ENCODE measurements around the gene CLTA. TPM values are rescaled to one million over a fixed set of nuclear protein-coding genes. Genes with fewer than 3 reads are reported as not detected.

Gene CLTA
- total RNA-seq, 1 donor from 2014 or later, result 60.4 TPM

DNA sequence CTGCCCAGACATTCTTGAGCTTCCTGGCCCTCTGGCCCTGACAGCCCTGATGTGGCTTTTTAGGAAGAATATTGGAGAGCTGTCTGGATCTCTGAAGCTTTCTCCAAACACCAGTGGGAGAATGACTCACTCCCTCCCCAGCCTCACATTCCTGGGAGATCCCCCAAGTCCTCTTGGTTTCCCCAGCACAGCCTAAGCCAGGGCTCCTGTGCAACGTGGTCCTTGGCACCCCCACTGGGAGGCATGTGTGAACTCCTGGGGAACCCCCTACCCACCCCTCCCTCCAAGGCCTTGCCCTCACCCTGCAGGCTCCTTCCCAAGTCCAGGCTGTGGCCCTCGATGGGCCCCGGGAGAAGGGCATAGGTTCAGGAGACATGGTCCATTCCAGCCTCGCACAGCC, 41.5 kb upstream of the CLTA start:
- Histone ChIP-seq H3K36me3 (no peaks in the 10 kb centered on the region), H3K27ac (replicated peaks) (peak overlapping the region; percentile 68), H3K4me3 (no peak overlapping the region), H3K27me3 (ENCODE audit: low read depth) (no peaks in the 10 kb centered on the region), H3K9me3 (replicated peaks) (peaks cover 6% of the 10 kb centered on the region), H3K4me1 (peaks cover 48% of the 10 kb centered on the region)
- no peak for DNase-seq
- TF ChIP-seq, protein P1, sequence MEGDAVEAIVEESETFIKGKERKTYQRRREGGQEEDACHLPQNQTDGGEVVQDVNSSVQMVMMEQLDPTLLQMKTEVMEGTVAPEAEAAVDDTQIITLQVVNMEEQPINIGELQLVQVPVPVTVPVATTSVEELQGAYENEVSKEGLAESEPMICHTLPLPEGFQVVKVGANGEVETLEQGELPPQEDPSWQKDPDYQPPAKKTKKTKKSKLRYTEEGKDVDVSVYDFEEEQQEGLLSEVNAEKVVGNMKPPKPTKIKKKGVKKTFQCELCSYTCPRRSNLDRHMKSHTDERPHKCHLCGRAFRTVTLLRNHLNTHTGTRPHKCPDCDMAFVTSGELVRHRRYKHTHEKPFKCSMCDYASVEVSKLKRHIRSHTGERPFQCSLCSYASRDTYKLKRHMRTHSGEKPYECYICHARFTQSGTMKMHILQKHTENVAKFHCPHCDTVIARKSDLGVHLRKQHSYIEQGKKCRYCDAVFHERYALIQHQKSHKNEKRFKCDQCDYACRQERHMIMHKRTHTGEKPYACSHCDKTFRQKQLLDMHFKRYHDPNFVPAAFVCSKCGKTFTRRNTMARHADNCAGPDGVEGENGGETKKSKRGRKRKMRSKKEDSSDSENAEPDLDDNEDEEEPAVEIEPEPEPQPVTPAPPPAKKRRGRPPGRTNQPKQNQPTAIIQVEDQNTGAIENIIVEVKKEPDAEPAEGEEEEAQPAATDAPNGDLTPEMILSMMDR (IDR thresholded peaks at IDR 0.05; ENCODE audit: borderline replicate concordance), result no peak
- intact Hi-C loops (cut with micrococcal nuclease), result no loop called here

- TF ChIP-seq, protein P1 (IDR thresholded peaks at IDR 0.05; ENCODE audit: borderline replicate concordance), result no peak
- H3K4me1 ChIP-seq, result peaks cover 60% of the 10 kb centered on the region
- no peak overlapping the region for H3K4me3 ChIP-seq
- peak overlapping the region; percentile 76 for H3K27ac ChIP-seq (replicated peaks)
- H3K36me3 ChIP-seq, result no peaks in the 10 kb centered on the region
- intact Hi-C loops (cut with micrococcal nuclease), result no loop called here
- no peaks in the 10 kb centered on the region for H3K27me3 ChIP-seq (ENCODE audit: low read depth)
- no peak for DNase-seq
- H3K9me3 ChIP-seq (replicated peaks), result peaks cover 3% of the 10 kb centered on the region
Measured at GRCh38 chr9:36150574-36151315, 40.0 kb upstream of the CLTA start.

GRCh38 chr9:36151316-36152210, 39.2 kb upstream of the CLTA start:
- Histone ChIP-seq H3K4me1 (peaks cover 60% of the 10 kb centered on the region), H3K27me3 (ENCODE audit: low read depth) (no peaks in the 10 kb centered on the region), H3K9me3 (replicated peaks) (peaks cover 3% of the 10 kb centered on the region), H3K27ac (replicated peaks) (peak overlapping the region; percentile 76), H3K36me3 (no peaks in the 10 kb centered on the region), H3K4me3 (no peak overlapping the region)
- intact Hi-C loops (cut with micrococcal nuclease), result no loop called here
- TF ChIP-seq, protein P1 (IDR thresholded peaks at IDR 0.05; ENCODE audit: borderline replicate concordance), result no peak
- DNase-seq, result peak; percentile 59

- no peaks in the 10 kb centered on the region for H3K36me3 ChIP-seq
- DNase-seq, result no peak
- peaks cover 56% of the 10 kb centered on the region for H3K4me1 ChIP-seq
- intact Hi-C loops (cut with micrococcal nuclease), result no loop called here
- TF ChIP-seq, protein P1 (IDR thresholded peaks at IDR 0.05; ENCODE audit: borderline replicate concordance), result no peak
- H3K27ac ChIP-seq (replicated peaks), result peak overlapping the region; percentile 38
- H3K27me3 ChIP-seq (ENCODE audit: low read depth), result no peaks in the 10 kb centered on the region
- no peak overlapping the region for H3K4me3 ChIP-seq
- H3K9me3 ChIP-seq (replicated peaks), result peaks cover 6% of the 10 kb centered on the region
Measured at GRCh38 chr9:36152741-36153438, 37.8 kb upstream of the CLTA start.

DNA sequence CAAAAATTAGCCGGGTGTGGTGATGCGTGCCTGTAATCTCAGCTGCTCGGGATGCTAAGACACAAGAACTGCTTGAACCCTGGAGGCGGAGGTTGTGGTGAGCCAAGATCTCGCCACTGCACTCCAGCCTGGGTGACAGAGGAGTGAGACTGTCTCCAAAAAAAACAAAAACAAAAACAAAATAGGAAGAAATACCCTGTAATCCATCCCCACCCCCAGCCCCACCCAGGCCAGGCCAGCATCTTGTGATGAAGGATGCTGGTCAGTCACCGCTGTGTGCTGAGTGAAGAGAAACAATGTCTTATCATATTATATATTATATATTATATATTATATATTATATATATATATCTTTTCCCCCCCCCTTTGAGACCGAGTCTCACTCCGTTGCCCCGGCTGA, 37.0 kb upstream of the CLTA start:
- Histone ChIP-seq H3K27ac (replicated peaks) (peak overlapping the region; percentile 73), H3K27me3 (ENCODE audit: low read depth) (no peaks in the 10 kb centered on the region), H3K9me3 (replicated peaks) (peaks cover 6% of the 10 kb centered on the region), H3K4me3 (no peak overlapping the region), H3K4me1 (peaks cover 50% of the 10 kb centered on the region), H3K36me3 (no peaks in the 10 kb centered on the region)
- intact Hi-C loops (cut with micrococcal nuclease), result no loop called here
- no peak for DNase-seq
- TF ChIP-seq, protein P1 (IDR thresholded peaks at IDR 0.05; ENCODE audit: borderline replicate concordance), result no peak

Measured in left ventricle myocardium inferior (tissue), 1 donor.